MM.1S (cell line): ENCODE measurements around the gene KBTBD7.
"Not testable (repeated sequence)": the region's sequence is repeated elsewhere in the genome, so short reads cannot be mapped to it uniquely, and the experiment has no call there.

Experiments
- DNase-seq: peaks from one replicate; pipeline ENCODE4 v3.0.0-alpha.2; 2015
- H2AFZ ChIP-seq: fragments of 300-600 bp; sonication (generic); 2 replicates; pipeline ENCODE4 v1.6.0; 2016; ENCODE audit warnings: antibody characterized with exemption, low read length
- H3F3A ChIP-seq: fragments of 300-600 bp; sonication (generic); 2 replicates; pipeline ENCODE4 v1.6.1; 2016; ENCODE audit warnings: mild to moderate bottlenecking, antibody characterized with exemption, low read length, moderate library complexity, mixed read lengths; ENCODE audit not compliant: insufficient read depth
- H3K27ac ChIP-seq: fragments of 300-600 bp; sonication (generic); 2 replicates; pipeline ENCODE4 v1.5.1; 2016; ENCODE audit warnings: mild to moderate bottlenecking, low read length
- H3K27me3 ChIP-seq: fragments of 300-600 bp; sonication (generic); replicated peaks from 2 replicates; pipeline ENCODE4 v1.6.0; 2016; ENCODE audit warnings: low read length; ENCODE audit not compliant: insufficient read depth
- H3K36me3 ChIP-seq: fragments of 300-600 bp; sonication (generic); replicated peaks from 2 replicates; pipeline ENCODE4 v1.6.1; 2016; ENCODE audit warnings: mild to moderate bottlenecking, low read length, mixed read lengths; ENCODE audit not compliant: insufficient read depth
- H3K4me1 ChIP-seq: fragments of 300-600 bp; sonication (generic); 2 replicates; pipeline ENCODE4 v1.6.1; 2016; ENCODE audit warnings: low read length, mixed read lengths
- H3K4me2 ChIP-seq: fragments of 300-600 bp; sonication (generic); 2 replicates; pipeline ENCODE4 v1.6.0; 2016; ENCODE audit warnings: low read depth, low read length
- H3K4me3 ChIP-seq: fragments of 300-600 bp; sonication (generic); 2 replicates; pipeline ENCODE4 v1.5.1; 2016; ENCODE audit warnings: low read length, mixed read lengths
- H3K79me2 ChIP-seq: fragments of 300-600 bp; sonication (generic); 2 replicates; pipeline ENCODE4 v1.6.1; 2016; ENCODE audit warnings: mixed run types, low read length, mixed read lengths
- H3K9ac ChIP-seq: fragments of 300-600 bp; sonication (generic); 2 replicates; pipeline ENCODE4 v1.6.1; 2016; ENCODE audit warnings: low read length, mixed read lengths
- H3K9me2 ChIP-seq: fragments of 300-600 bp; sonication (generic); replicated peaks from 2 replicates; pipeline ENCODE4 v1.6.1; 2016; ENCODE audit warnings: mild to moderate bottlenecking, low read length, mixed read lengths; ENCODE audit not compliant: insufficient read depth
- H3K9me3 ChIP-seq: fragments of 300-600 bp; sonication (generic); replicated peaks from 2 replicates; pipeline ENCODE4 v1.6.1; 2016; ENCODE audit warnings: mild to moderate bottlenecking, low read length, mixed read lengths; ENCODE audit not compliant: insufficient read depth
- H4K20me1 ChIP-seq: fragments of 300-600 bp; sonication (generic); 2 replicates; pipeline ENCODE4 v1.6.1; 2016; ENCODE audit warnings: mild to moderate bottlenecking, low read length, moderate library complexity, mixed read lengths; ENCODE audit not compliant: insufficient read depth
- EZH2 ChIP-seq: fragments of 300-600 bp; sonication (generic); optimal IDR thresholded peaks from 2 replicates; pipeline ENCODE3; 2017; ENCODE audit warnings: low read depth, mild to moderate bottlenecking, antibody characterized with exemption, low read length, mixed read lengths
- EZH2phosphoT487 ChIP-seq: fragments of 300-600 bp; sonication (generic); IDR thresholded peaks from 2 replicates; pipeline ENCODE4 v1.6.1; 2018; ENCODE audit warnings: antibody characterized with exemption, low read length
- TF ChIP-seq, protein P1 (sequence below): fragments of 300-600 bp; sonication (generic); IDR thresholded peaks from 2 replicates; pipeline ENCODE4 v1.5.1; 2016; ENCODE audit warnings: antibody characterized with exemption, low read length, mixed read lengths

The KBTBD7 gene

GRCh38 chr13:41177616-41178015 lies 16.8 kb downstream of the KBTBD7 start:
- Histone ChIP-seq H3K4me1 (no peaks in the 10 kb centered on the region), H3K27me3 (no peaks in the 10 kb centered on the region), H3K4me2 (no peak overlapping the region), H3K79me2 (no peaks in the 10 kb centered on the region), H3K36me3 (no peaks in the 10 kb centered on the region), H3K9ac (no peak overlapping the region), H3K9me3 (no peaks in the 10 kb centered on the region), H3F3A (no peaks in the 10 kb centered on the region), H3K27ac (no peak overlapping the region), H4K20me1 (no peaks in the 10 kb centered on the region), H2AFZ (no peak overlapping the region), H3K4me3 (no peak overlapping the region), H3K9me2 (no peaks in the 10 kb centered on the region)
- no peak for DNase-seq
- TF ChIP-seq, protein P1, sequence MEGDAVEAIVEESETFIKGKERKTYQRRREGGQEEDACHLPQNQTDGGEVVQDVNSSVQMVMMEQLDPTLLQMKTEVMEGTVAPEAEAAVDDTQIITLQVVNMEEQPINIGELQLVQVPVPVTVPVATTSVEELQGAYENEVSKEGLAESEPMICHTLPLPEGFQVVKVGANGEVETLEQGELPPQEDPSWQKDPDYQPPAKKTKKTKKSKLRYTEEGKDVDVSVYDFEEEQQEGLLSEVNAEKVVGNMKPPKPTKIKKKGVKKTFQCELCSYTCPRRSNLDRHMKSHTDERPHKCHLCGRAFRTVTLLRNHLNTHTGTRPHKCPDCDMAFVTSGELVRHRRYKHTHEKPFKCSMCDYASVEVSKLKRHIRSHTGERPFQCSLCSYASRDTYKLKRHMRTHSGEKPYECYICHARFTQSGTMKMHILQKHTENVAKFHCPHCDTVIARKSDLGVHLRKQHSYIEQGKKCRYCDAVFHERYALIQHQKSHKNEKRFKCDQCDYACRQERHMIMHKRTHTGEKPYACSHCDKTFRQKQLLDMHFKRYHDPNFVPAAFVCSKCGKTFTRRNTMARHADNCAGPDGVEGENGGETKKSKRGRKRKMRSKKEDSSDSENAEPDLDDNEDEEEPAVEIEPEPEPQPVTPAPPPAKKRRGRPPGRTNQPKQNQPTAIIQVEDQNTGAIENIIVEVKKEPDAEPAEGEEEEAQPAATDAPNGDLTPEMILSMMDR: no peak
- TF ChIP-seq EZH2phosphoT487 (no peak), EZH2 (no peak)

GRCh38 chr13:41175576-41175975 lies 18.8 kb downstream of the KBTBD7 start:
- not testable (repeated sequence) for H2AFZ ChIP-seq, H3K27me3 ChIP-seq, DNase-seq, H3K79me2 ChIP-seq, H3K36me3 ChIP-seq, H3K27ac ChIP-seq, H3K9me3 ChIP-seq, H3K4me1 ChIP-seq, H4K20me1 ChIP-seq, H3K9ac ChIP-seq, H3K9me2 ChIP-seq, H3F3A ChIP-seq, H3K4me3 ChIP-seq, H3K4me2 ChIP-seq

DNA sequence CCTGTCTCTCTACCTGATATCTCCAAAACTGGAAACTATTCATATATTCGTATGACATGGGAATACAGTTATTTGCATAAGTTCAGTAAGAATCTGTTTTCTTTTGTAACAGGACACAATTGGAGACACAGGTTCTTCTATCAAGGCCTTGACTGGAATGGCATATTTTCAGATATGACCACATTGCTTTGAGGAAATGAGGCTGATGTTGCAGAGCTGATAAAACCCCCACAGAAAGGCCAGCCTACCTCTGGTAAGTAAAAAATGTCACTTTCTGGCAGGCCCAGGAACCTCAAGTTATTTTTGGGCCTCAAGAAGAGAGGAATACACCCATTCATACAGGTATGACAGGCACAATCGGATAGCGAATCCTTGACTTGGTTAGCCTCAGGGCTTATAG lies 32.2 kb downstream of the KBTBD7 start:
- H3K79me2 ChIP-seq: no peaks in the 10 kb centered on the region
- H4K20me1 ChIP-seq: no peaks in the 10 kb centered on the region
- H3K9me2 ChIP-seq: no peaks in the 10 kb centered on the region
- no peak overlapping the region for H3K27ac ChIP-seq
- H3F3A ChIP-seq: no peaks in the 10 kb centered on the region
- no peak overlapping the region for H3K4me2 ChIP-seq
- H3K27me3 ChIP-seq: no peaks in the 10 kb centered on the region
- H3K36me3 ChIP-seq: no peaks in the 10 kb centered on the region
- H2AFZ ChIP-seq: no peak overlapping the region
- no peak overlapping the region for H3K9ac ChIP-seq
- no peaks in the 10 kb centered on the region for H3K9me3 ChIP-seq
- TF ChIP-seq EZH2: no peak
- TF ChIP-seq, protein P1: no peak
- TF ChIP-seq EZH2phosphoT487: no peak
- H3K4me1 ChIP-seq: no peaks in the 10 kb centered on the region
- H3K4me3 ChIP-seq: no peak overlapping the region
- DNase-seq: no peak

DNA sequence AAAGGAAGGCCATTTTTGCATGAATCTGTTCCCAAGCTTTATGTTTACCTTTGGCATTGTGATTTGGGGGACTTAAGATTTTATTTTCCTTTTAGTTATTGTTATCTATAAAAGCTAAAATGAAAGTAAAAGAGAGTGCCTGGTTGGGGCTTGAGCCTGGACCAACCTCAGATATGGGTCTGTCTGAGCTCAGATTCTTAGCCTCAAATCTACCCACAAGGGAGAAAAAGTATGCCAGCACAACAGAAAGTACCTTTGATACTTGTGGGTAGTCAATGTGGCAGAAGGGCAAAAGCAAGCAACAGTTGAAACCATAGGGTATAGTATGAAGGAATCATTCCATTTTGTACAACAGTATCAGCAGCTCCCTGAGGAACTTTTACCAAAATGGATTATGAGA lies 35.2 kb downstream of the KBTBD7 start:
- H3K9me3 ChIP-seq: no peaks in the 10 kb centered on the region
- no peaks in the 10 kb centered on the region for H3K79me2 ChIP-seq

More for the DNA sequence above, 35.2 kb downstream of the KBTBD7 start:
- H3K9ac ChIP-seq: no peak overlapping the region
- no peaks in the 10 kb centered on the region for H3K27me3 ChIP-seq
- no peaks in the 10 kb centered on the region for H3K9me2 ChIP-seq
- H3K4me1 ChIP-seq: no peaks in the 10 kb centered on the region
- no peaks in the 10 kb centered on the region for H3F3A ChIP-seq
- no peak overlapping the region for H3K4me3 ChIP-seq
- no peaks in the 10 kb centered on the region for H4K20me1 ChIP-seq
- H3K4me2 ChIP-seq: no peak overlapping the region; the same call in 1 of the 2 replicates
- DNase-seq: peak; percentile 12
- no peak overlapping the region for H3K27ac ChIP-seq
- H2AFZ ChIP-seq: no peak overlapping the region
- TF ChIP-seq, protein P1: no peak
- TF ChIP-seq EZH2 (no peak), EZH2phosphoT487 (no peak)
- no peaks in the 10 kb centered on the region for H3K36me3 ChIP-seq
